ENCODE results near the gene TMEM69. TPM values are rescaled to one million over a fixed set of nuclear protein-coding genes. Genes with fewer than 3 reads are reported as not detected.

TMEM69 gene
- total RNA-seq, 1 experiment from 2014 or later, result 39.3 TPM

GRCh38 chr1:45656573-45657226 lies 31.3 kb upstream of the TMEM69 start:
- ATAC-seq, result no peak

DNA sequence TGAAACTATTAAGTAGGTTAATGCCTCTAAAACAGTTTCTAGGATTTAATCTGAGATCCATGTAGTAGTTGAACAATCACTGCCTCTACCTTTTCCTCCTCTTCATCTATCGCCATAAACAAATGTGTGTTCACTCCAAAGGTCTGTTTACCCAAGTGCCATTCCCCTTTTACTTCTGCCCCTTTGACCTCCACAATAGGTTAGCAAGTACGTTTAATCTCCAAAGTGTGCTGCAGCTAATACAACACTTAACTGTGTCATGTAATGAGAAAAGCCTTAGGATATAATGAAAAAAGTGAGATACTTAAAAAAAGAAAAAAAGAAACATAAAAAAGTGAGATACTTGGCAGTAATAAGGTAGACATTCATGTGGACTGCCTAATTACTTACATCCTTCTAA lies 29.8 kb upstream of the TMEM69 start:
- Histone ChIP-seq H3K27me3 (ENCODE audit: insufficient read depth, low read length) (no peaks in the 10 kb centered on the region), H3K27ac (ENCODE audit: low read depth, low read length) (no peak overlapping the region), H3K9ac (ENCODE audit: low read length) (no peak overlapping the region), H3K4me1 (ENCODE audit: control insufficient read depth in 1 of 2, insufficient read depth in 2 of 2, low read length in 2 of 2) (no peaks in the 10 kb centered on the region), H3K4me3 (replicated peaks in 1 of 2; ENCODE audit: low read depth in 1 of 2, low read length in 2 of 2) (no peak overlapping the region), H3K9me3 (ENCODE audit: control insufficient read depth in 1 of 2, insufficient read depth in 1 of 2, low read depth in 1 of 2, low read length in 2 of 2) (no peaks in the 10 kb centered on the region), H3K4me2 (ENCODE audit: low read length) (no peak overlapping the region), H3K79me2 (ENCODE audit: insufficient read depth, low read length) (peaks cover 58% of the 10 kb centered on the region), H4K20me1 (ENCODE audit: insufficient read depth) (0 out of 2 replicates have a peak, but pooled peaks cover 7% of the 10 kb centered on the region), H3K36me3 (ENCODE audit: control insufficient read depth in 1 of 2, insufficient read depth in 2 of 2, low read length in 2 of 2) (peaks cover 39 to 60% of the 10 kb centered on the region in 2 experiments), H2AFZ (ENCODE audit: low read depth, low read length, poor library complexity, severe bottlenecking) (no peak overlapping the region), H3K9me2 (ENCODE audit: insufficient read depth) (no peaks in the 10 kb centered on the region)
- POLR2A ChIA-PET, result no interaction called here
- TF ChIP-seq ZNF274 (IDR thresholded peaks at IDR 0.05; ENCODE audit: low read depth, low read length), result no peak
- no peak for TF ChIP-seq EGR1 (IDR thresholded peaks at IDR 0.05; ENCODE audit: low read depth)
- TF ChIP-seq, protein P1, sequence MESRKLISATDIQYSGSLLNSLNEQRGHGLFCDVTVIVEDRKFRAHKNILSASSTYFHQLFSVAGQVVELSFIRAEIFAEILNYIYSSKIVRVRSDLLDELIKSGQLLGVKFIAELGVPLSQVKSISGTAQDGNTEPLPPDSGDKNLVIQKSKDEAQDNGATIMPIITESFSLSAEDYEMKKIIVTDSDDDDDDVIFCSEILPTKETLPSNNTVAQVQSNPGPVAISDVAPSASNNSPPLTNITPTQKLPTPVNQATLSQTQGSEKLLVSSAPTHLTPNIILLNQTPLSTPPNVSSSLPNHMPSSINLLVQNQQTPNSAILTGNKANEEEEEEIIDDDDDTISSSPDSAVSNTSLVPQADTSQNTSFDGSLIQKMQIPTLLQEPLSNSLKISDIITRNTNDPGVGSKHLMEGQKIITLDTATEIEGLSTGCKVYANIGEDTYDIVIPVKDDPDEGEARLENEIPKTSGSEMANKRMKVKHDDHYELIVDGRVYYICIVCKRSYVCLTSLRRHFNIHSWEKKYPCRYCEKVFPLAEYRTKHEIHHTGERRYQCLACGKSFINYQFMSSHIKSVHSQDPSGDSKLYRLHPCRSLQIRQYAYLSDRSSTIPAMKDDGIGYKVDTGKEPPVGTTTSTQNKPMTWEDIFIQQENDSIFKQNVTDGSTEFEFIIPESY (IDR thresholded peaks at IDR 0.05; ENCODE audit: extremely low read depth, insufficient replicate concordance, low read length), result no peak
- TF ChIP-seq ATF3 (IDR thresholded peaks at IDR 0.05), result no peak
- TF ChIP-seq, protein P2, sequence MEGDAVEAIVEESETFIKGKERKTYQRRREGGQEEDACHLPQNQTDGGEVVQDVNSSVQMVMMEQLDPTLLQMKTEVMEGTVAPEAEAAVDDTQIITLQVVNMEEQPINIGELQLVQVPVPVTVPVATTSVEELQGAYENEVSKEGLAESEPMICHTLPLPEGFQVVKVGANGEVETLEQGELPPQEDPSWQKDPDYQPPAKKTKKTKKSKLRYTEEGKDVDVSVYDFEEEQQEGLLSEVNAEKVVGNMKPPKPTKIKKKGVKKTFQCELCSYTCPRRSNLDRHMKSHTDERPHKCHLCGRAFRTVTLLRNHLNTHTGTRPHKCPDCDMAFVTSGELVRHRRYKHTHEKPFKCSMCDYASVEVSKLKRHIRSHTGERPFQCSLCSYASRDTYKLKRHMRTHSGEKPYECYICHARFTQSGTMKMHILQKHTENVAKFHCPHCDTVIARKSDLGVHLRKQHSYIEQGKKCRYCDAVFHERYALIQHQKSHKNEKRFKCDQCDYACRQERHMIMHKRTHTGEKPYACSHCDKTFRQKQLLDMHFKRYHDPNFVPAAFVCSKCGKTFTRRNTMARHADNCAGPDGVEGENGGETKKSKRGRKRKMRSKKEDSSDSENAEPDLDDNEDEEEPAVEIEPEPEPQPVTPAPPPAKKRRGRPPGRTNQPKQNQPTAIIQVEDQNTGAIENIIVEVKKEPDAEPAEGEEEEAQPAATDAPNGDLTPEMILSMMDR (IDR thresholded peaks at IDR 0.05 in 2 of 3, conservative IDR thresholded peaks at IDR 0.05 in 1 of 3; ENCODE audit: borderline replicate concordance in 1 of 3, insufficient read depth in 1 of 3, low read depth in 2 of 3, low read length in 2 of 3), result no peak
- RAD21 ChIA-PET (ENCODE audit: low non-redundant PET in 1 of 2, low total read pairs in 2 of 2, uncharacterized antibody in 2 of 2, unreplicated experiment in 2 of 2), result no interaction called here
- no TSS peak for BruUV-seq (replicated peaks)
- DNase-seq (ENCODE audit: low read depth, low spot score) (no peak), ATAC-seq (no peak)
- intact Hi-C loops (cut with micrococcal nuclease), result no loop called here
- CTCF ChIA-PET, result no interaction called here

More at GRCh38 chr1:45656573-45657226, 31.3 kb upstream of the TMEM69 start:
- Histone ChIP-seq H3K9me2 (ENCODE audit: insufficient read depth) (no peaks in the 10 kb centered on the region), H3K79me2 (ENCODE audit: insufficient read depth, low read length) (peaks cover 44% of the 10 kb centered on the region), H3K9ac (ENCODE audit: low read length) (no peak overlapping the region), H2AFZ (ENCODE audit: low read depth, low read length, poor library complexity, severe bottlenecking) (no peak overlapping the region), H3K27me3 (ENCODE audit: insufficient read depth, low read length) (no peaks in the 10 kb centered on the region), H3K27ac (ENCODE audit: low read depth, low read length) (no peak overlapping the region), H4K20me1 (ENCODE audit: insufficient read depth) (0 out of 2 replicates have a peak, but pooled peaks cover 3% of the 10 kb centered on the region), H3K4me2 (ENCODE audit: low read length) (no peak overlapping the region), H3K36me3 (ENCODE audit: control insufficient read depth in 1 of 2, insufficient read depth in 2 of 2, low read length in 2 of 2) (peaks cover 50 to 68% of the 10 kb centered on the region in 2 experiments), H3K4me3 (replicated peaks in 1 of 2; ENCODE audit: low read depth in 1 of 2, low read length in 2 of 2) (no peak overlapping the region), H3K4me1 (ENCODE audit: control insufficient read depth in 1 of 2, insufficient read depth in 2 of 2, low read length in 2 of 2) (no peaks in the 10 kb centered on the region), H3K9me3 (ENCODE audit: control insufficient read depth in 1 of 2, insufficient read depth in 1 of 2, low read depth in 1 of 2, low read length in 2 of 2) (no peaks in the 10 kb centered on the region)
- no peak for TF ChIP-seq YY1 (IDR thresholded peaks at IDR 0.05; ENCODE audit: extremely low read depth, insufficient replicate concordance, low read depth, low read length)
- no peak for TF ChIP-seq SRF (IDR thresholded peaks at IDR 0.05; ENCODE audit: low read depth)
- ChIA-PET CTCF (no interaction called here), POLR2A (no interaction called here), RAD21 (ENCODE audit: low non-redundant PET in 1 of 2, low total read pairs in 2 of 2, uncharacterized antibody in 2 of 2, unreplicated experiment in 2 of 2) (no interaction called here)
- no TSS peak for BruUV-seq (replicated peaks)
- DNase-seq (ENCODE audit: low read depth, low spot score), result no peak
- intact Hi-C loops (cut with micrococcal nuclease), result no loop called here

Measured in HCT116 (cell line).